Activated CD8-positive, alpha-beta memory T cell treated with anti-CD3 and anti-CD28 coated beads, Interleukin-2, amount 10 ng/mL, durations not matched to agents 7 days and 5 days (primary cell): Measurements from ENCODE around the gene PTPRO. TPM values are rescaled to one million over a fixed set of nuclear protein-coding genes. Genes with fewer than 3 reads are reported as not detected.

Source experiments
- ATAC-seq: fragments of 150-1000 bp; cut with Tn5 transposase; one replicate; pipeline ENCODE4 v1.10.0; 2021; ENCODE audit warnings: moderate library complexity
- CTCF ChIA-PET: fragments of 350-600 bp; sonication (Branson Sonifier 250); formaldehyde crosslinking; loops from one replicate; lab custom pipeline; 2021; ENCODE audit warnings: antibody characterized with exemption; lab: Charles Lee
- DNase-seq: peaks from one replicate; pipeline ENCODE4 v3.0.0-alpha.2; 2020
- H3K27ac Mint-ChIP-seq: one replicate; pipeline ENCODE4 v1.8.0; 2021; ENCODE audit warnings: mild to moderate bottlenecking, mixed read lengths
- H3K27me3 Mint-ChIP-seq: one replicate; pipeline ENCODE4 v1.8.0; 2021; ENCODE audit warnings: mixed read lengths
- H3K36me3 Mint-ChIP-seq: one replicate; pipeline ENCODE4 v1.8.0; 2021; ENCODE audit warnings: mild to moderate bottlenecking, mixed read lengths
- H3K4me1 Mint-ChIP-seq: one replicate; pipeline ENCODE4 v1.8.0; 2021; ENCODE audit warnings: mixed read lengths
- H3K4me3 Mint-ChIP-seq: one replicate; pipeline ENCODE4 v1.8.0; 2021; ENCODE audit warnings: mild to moderate bottlenecking, moderate library complexity, mixed read lengths
- H3K9me3 Mint-ChIP-seq: one replicate; pipeline ENCODE4 v1.8.0; 2022; ENCODE audit warnings: low read depth, mixed read lengths
- total RNA-seq, 2 experiments: library from RNA; stranded (reverse); gene quantifications; one replicate each; pipeline ENCODE4 v1.2.3, GENCODE V29; 2021

PTPRO gene
- total RNA-seq, 2 experiments from 2014 or later, result 0.15 to 0.26 TPM

- H3K27ac Mint-ChIP-seq, result no peak overlapping the region
- peaks cover 50% of the 10 kb centered on the region for H3K27me3 Mint-ChIP-seq
- no peak overlapping the region for H3K4me3 Mint-ChIP-seq
- DNase-seq (no peak), ATAC-seq (no peak)
- H3K9me3 Mint-ChIP-seq, result no peaks in the 10 kb centered on the region
- CTCF ChIA-PET, result no interaction called here
- peaks cover 2% of the 10 kb centered on the region for H3K4me1 Mint-ChIP-seq
- H3K36me3 Mint-ChIP-seq, result no peaks in the 10 kb centered on the region
Observed at GRCh38 chr12:15320881-15321280, 1.4 kb upstream of the PTPRO start.

GRCh38 chr12:15323480-15323879 lies 1.2 kb downstream of the PTPRO start:
- ATAC-seq (no peak), DNase-seq (no peak)
- no peak overlapping the region for H3K27ac Mint-ChIP-seq
- H3K36me3 Mint-ChIP-seq, result no peaks in the 10 kb centered on the region
- H3K4me1 Mint-ChIP-seq, result peaks cover 2% of the 10 kb centered on the region
- no peak overlapping the region for H3K4me3 Mint-ChIP-seq
- CTCF ChIA-PET, result no interaction called here
- no peaks in the 10 kb centered on the region for H3K9me3 Mint-ChIP-seq
- peaks cover 58% of the 10 kb centered on the region for H3K27me3 Mint-ChIP-seq

GRCh38 chr12:15329891-15330290 lies 7.6 kb downstream of the PTPRO start:
- Mint-ChIP-seq H3K9me3 (no peaks in the 10 kb centered on the region), H3K36me3 (no peaks in the 10 kb centered on the region), H3K4me1 (no peaks in the 10 kb centered on the region), H3K27ac (no peak overlapping the region), H3K4me3 (no peak overlapping the region), H3K27me3 (peaks cover 18% of the 10 kb centered on the region)
- DNase-seq (no peak), ATAC-seq (no peak)
- CTCF ChIA-PET, result no interaction called here

- ATAC-seq, result no peak
- Mint-ChIP-seq H3K9me3 (no peaks in the 10 kb centered on the region), H3K27ac (no peak overlapping the region), H3K36me3 (no peaks in the 10 kb centered on the region), H3K27me3 (peaks cover 14% of the 10 kb centered on the region), H3K4me3 (no peak overlapping the region), H3K4me1 (no peaks in the 10 kb centered on the region)
- DNase-seq, result no peak
- CTCF ChIA-PET, result no interaction called here
Observed at GRCh38 chr12:15334225-15334624, 11.9 kb downstream of the PTPRO start.

- peaks cover 17% of the 10 kb centered on the region for H3K27me3 Mint-ChIP-seq
Observed at GRCh38 chr12:15335959-15336358, 13.7 kb downstream of the PTPRO start.

GRCh38 chr12:15336768-15337553 lies 14.7 kb downstream of the PTPRO start:
- peaks cover 17% of the 10 kb centered on the region for H3K27me3 Mint-ChIP-seq
- CTCF ChIA-PET, result no interaction called here
- no peaks in the 10 kb centered on the region for H3K9me3 Mint-ChIP-seq
- no peak overlapping the region for H3K4me3 Mint-ChIP-seq
- H3K4me1 Mint-ChIP-seq, result no peaks in the 10 kb centered on the region
- H3K36me3 Mint-ChIP-seq, result no peaks in the 10 kb centered on the region
- no peak for ATAC-seq
- no peak for DNase-seq
- no peak overlapping the region for H3K27ac Mint-ChIP-seq

More at GRCh38 chr12:15335959-15336358, 13.7 kb downstream of the PTPRO start:
- Mint-ChIP-seq H3K9me3 (no peaks in the 10 kb centered on the region), H3K4me1 (no peaks in the 10 kb centered on the region), H3K4me3 (no peak overlapping the region), H3K27ac (no peak overlapping the region), H3K36me3 (no peaks in the 10 kb centered on the region)
- ATAC-seq, result no peak
- CTCF ChIA-PET, result no interaction called here
- no peak for DNase-seq

- H3K36me3 Mint-ChIP-seq, result no peaks in the 10 kb centered on the region
- CTCF ChIA-PET, result no interaction called here
Observed at GRCh38 chr12:15341371-15341770, 19.1 kb downstream of the PTPRO start.

GRCh38 chr12:15344561-15344960 lies 22.3 kb downstream of the PTPRO start:
- no peaks in the 10 kb centered on the region for H3K9me3 Mint-ChIP-seq
- CTCF ChIA-PET, result no interaction called here
- H3K27ac Mint-ChIP-seq, result no peak overlapping the region
- H3K4me1 Mint-ChIP-seq, result no peaks in the 10 kb centered on the region
- no peak for DNase-seq
- no peaks in the 10 kb centered on the region for H3K36me3 Mint-ChIP-seq
- ATAC-seq, result no peak
- no peak overlapping the region for H3K4me3 Mint-ChIP-seq
- H3K27me3 Mint-ChIP-seq, result peaks cover 6% of the 10 kb centered on the region

More at GRCh38 chr12:15341371-15341770, 19.1 kb downstream of the PTPRO start:
- ATAC-seq (no peak), DNase-seq (no peak)
- H3K27ac Mint-ChIP-seq, result no peak overlapping the region
- H3K27me3 Mint-ChIP-seq, result peaks cover 14% of the 10 kb centered on the region
- no peak overlapping the region for H3K4me3 Mint-ChIP-seq
- H3K4me1 Mint-ChIP-seq, result no peaks in the 10 kb centered on the region
- H3K9me3 Mint-ChIP-seq, result no peaks in the 10 kb centered on the region

- Mint-ChIP-seq H3K27me3 (peaks cover 4% of the 10 kb centered on the region), H3K4me1 (no peaks in the 10 kb centered on the region), H3K4me3 (no peak overlapping the region), H3K27ac (no peak overlapping the region), H3K9me3 (no peaks in the 10 kb centered on the region), H3K36me3 (no peaks in the 10 kb centered on the region)
- CTCF ChIA-PET, result no interaction called here
- DNase-seq, result no peak
- ATAC-seq, result no peak
Observed at GRCh38 chr12:15346488-15346887, 24.2 kb downstream of the PTPRO start.

- no peaks in the 10 kb centered on the region for H3K9me3 Mint-ChIP-seq
- no peaks in the 10 kb centered on the region for H3K36me3 Mint-ChIP-seq
- H3K27ac Mint-ChIP-seq, result no peak overlapping the region
- no peak for DNase-seq
- H3K27me3 Mint-ChIP-seq, result peaks cover 4% of the 10 kb centered on the region
- no peak for ATAC-seq
- H3K4me3 Mint-ChIP-seq, result no peak overlapping the region
- H3K4me1 Mint-ChIP-seq, result no peaks in the 10 kb centered on the region
- CTCF ChIA-PET, result no interaction called here
Observed at GRCh38 chr12:15350643-15351042, 28.3 kb downstream of the PTPRO start.

GRCh38 chr12:15355766-15356165 lies 33.5 kb downstream of the PTPRO start:
- DNase-seq, result no peak
- CTCF ChIA-PET, result no interaction called here

GRCh38 chr12:15356951-15357364 lies 34.6 kb downstream of the PTPRO start:
- Mint-ChIP-seq H3K4me3 (no peak overlapping the region), H3K36me3 (no peaks in the 10 kb centered on the region), H3K9me3 (no peaks in the 10 kb centered on the region), H3K27ac (no peak overlapping the region), H3K4me1 (no peaks in the 10 kb centered on the region), H3K27me3 (peaks cover 4% of the 10 kb centered on the region)
- DNase-seq (no peak), ATAC-seq (no peak)
- CTCF ChIA-PET, result no interaction called here

More at GRCh38 chr12:15355766-15356165, 33.5 kb downstream of the PTPRO start:
- Mint-ChIP-seq H3K9me3 (no peaks in the 10 kb centered on the region), H3K36me3 (no peaks in the 10 kb centered on the region), H3K4me1 (no peaks in the 10 kb centered on the region), H3K4me3 (no peak overlapping the region), H3K27ac (no peak overlapping the region), H3K27me3 (peaks cover 4% of the 10 kb centered on the region)
- ATAC-seq, result no peak

- ATAC-seq (no peak), DNase-seq (no peak)
- H3K27me3 Mint-ChIP-seq, result peaks cover 11% of the 10 kb centered on the region
- no peak overlapping the region for H3K27ac Mint-ChIP-seq
- H3K9me3 Mint-ChIP-seq, result no peaks in the 10 kb centered on the region
- H3K36me3 Mint-ChIP-seq, result no peaks in the 10 kb centered on the region
- CTCF ChIA-PET, result no interaction called here
- H3K4me1 Mint-ChIP-seq, result no peaks in the 10 kb centered on the region
- no peak overlapping the region for H3K4me3 Mint-ChIP-seq
Observed at GRCh38 chr12:15364221-15365160, 42.2 kb downstream of the PTPRO start.
